K562 (cell line): ENCODE data around the gene BEST1. TPM values are rescaled to one million over a fixed set of nuclear protein-coding genes. Genes with fewer than 3 reads are reported as not detected.

Experiments
- BRD9 ChIP-seq: fragments of 450-650 bp; IDR thresholded peaks from 2 replicates; pipeline ENCODE4 v1.6.1; 2018; ENCODE audit warnings: low read depth; ENCODE audit not compliant: partially characterized antibody
- CSDE1 ChIP-seq, 2 experiments: fragments of 450-650 bp; IDR thresholded peaks; 2 replicates each; pipeline ENCODE4 v1.6.1; 2016; ENCODE audit warnings: mild to moderate bottlenecking in 1 of 2
- EHMT2 ChIP-seq: fragments of 450-650 bp; IDR thresholded peaks from 2 replicates; pipeline ENCODE4 v1.6.1; 2018; ENCODE audit warnings: antibody characterized with exemption
- HDAC2 ChIP-seq: fragments of 450-650 bp; IDR thresholded peaks from 2 replicates; pipeline ENCODE4 v1.6.1; 2016; ENCODE audit warnings: mild to moderate bottlenecking
- KHSRP ChIP-seq: fragments of 450-650 bp; IDR thresholded peaks from 2 replicates; pipeline ENCODE4 v1.6.1; 2017
- MAFG ChIP-seq: fragments of 450-650 bp; conservative IDR thresholded peaks from 2 replicates; pipeline ENCODE4 v1.6.1; 2016; ENCODE audit warnings: missing genetic modification characterization, missing compliant biosample characterization
- MECOM ChIP-seq: fragments of 250-450 bp; sonication (Bioruptor Pico); IDR thresholded peaks from 2 replicates; pipeline ENCODE4 v1.8.0; 2022; ENCODE audit warnings: inconsistent platforms
- MED1 ChIP-seq: sonication (generic); formaldehyde crosslinking; IDR thresholded peaks from 2 replicates; pipeline ENCODE4 v1.8.1; 2023; ENCODE audit warnings: missing genetic modification reagents, borderline replicate concordance
- MIER1 ChIP-seq: fragments of 450-650 bp; IDR thresholded peaks from 2 replicates; pipeline ENCODE4 v1.6.1; 2016; ENCODE audit warnings: antibody characterized with exemption, mild to moderate bottlenecking, low read depth
- MTA2 ChIP-seq: fragments of 450-650 bp; IDR thresholded peaks from 2 replicates; pipeline ENCODE4 v1.6.1; 2016; ENCODE audit warnings: low read depth
- MXI1 ChIP-seq: IDR thresholded peaks from 2 replicates; pipeline ENCODE4 v1.6.1; 2011; ENCODE audit warnings: low read depth, mild to moderate bottlenecking, improper control_type of control experiment, low read length
- POLR3A ChIP-seq: IDR thresholded peaks from 2 replicates; pipeline ENCODE4 v1.6.1; 2011; ENCODE audit warnings: borderline replicate concordance, mild to moderate bottlenecking, moderate library complexity; ENCODE audit not compliant: insufficient read length, insufficient read depth; ENCODE audit errors: extremely low read depth
- RREB1 ChIP-seq: fragments of 250-450 bp; sonication (Bioruptor Pico); IDR thresholded peaks from 2 replicates; pipeline ENCODE4 v1.4.0; 2020
- SRSF9 ChIP-seq: fragments of 200-400 bp; formaldehyde crosslinking; IDR thresholded peaks from 2 replicates; pipeline ENCODE4 v1.6.1; 2017; ENCODE audit warnings: low read depth, low read length, borderline replicate concordance
- ZNF133 ChIP-seq: fragments of 250-450 bp; sonication (Bioruptor Pico); IDR thresholded peaks from 2 replicates; pipeline ENCODE4 v1.4.0; 2020; ENCODE audit warnings: mild to moderate bottlenecking
- ZNF408 ChIP-seq: fragments of 250-450 bp; sonication (Bioruptor Pico); IDR thresholded peaks from 2 replicates; pipeline ENCODE4 v1.4.0; 2020; ENCODE audit warnings: low read depth, mild to moderate bottlenecking, moderate library complexity
- polyA plus RNA-seq, 8 experiments: library from polyadenylated mRNA; depleted of rRNA in 4 of 8; stranded (reverse) in 5 of 8; unstranded in 3 of 8; fragments of >200 nt; fragmentation: Nextera tagmentation in 2 of 8; fragmentation: Illumina TruSeq in 1 of 8; extraction: Ambion mirVana in 2 of 8; extraction: Trizol in 1 of 8; gene quantifications; 2 replicates each; pipeline versions ENCODE4 v1.2.1 to v1.2.3, GENCODE V29; 2011 to 2014; ENCODE audit warnings: inconsistent platforms in 1 of 8, missing spikeins in 1 of 8
- total RNA-seq, 7 experiments: library from RNA; depleted of rRNA in 6 of 7; stranded (reverse); fragments of >200 nt in 6 of 7; fragmentation: Illumina TruSeq in 2 of 7; extraction: Trizol in 2 of 7; gene quantifications; 2 replicates each; pipeline versions ENCODE4 v1.2.1 to v1.2.3, GENCODE V29; 2011 to 2021; ENCODE audit warnings: low replicate concordance in 1 of 7
- TF ChIP-seq, protein P1 (sequence below): IDR thresholded peaks from 2 replicates; pipeline ENCODE4 v1.6.1; 2011; ENCODE audit not compliant: insufficient read length; ENCODE audit errors: extremely low read depth
- TF ChIP-seq, protein P2 (sequence below), 2 experiments: fragments of 150-350 bp in 1 of 2; IDR thresholded peaks; 2 replicates each; pipeline ENCODE4 v1.6.1; 2012 to 2016; ENCODE audit warnings: low read depth in 2 of 2, low read length in 2 of 2, mild to moderate bottlenecking in 1 of 2, moderate library complexity in 1 of 2

Gene BEST1
- total and polyA plus RNA-seq, 9 of the 15 experiments (the other 6 are each of a cell fraction or from before 2014, with no cell fraction given): 0.07 to 1.3 (median 0.40) TPM

GRCh38 chr11:61971248-61972111 lies 21.3 kb downstream of the BEST1 start (continued):
- 0 out of 2 replicates have a peak, but pooled peaks have one; percentile 20 for TF ChIP-seq RREB1
- no peak for TF ChIP-seq MXI1
- no peak for TF ChIP-seq MECOM (CRISPR knock-in tag)
- no peak for TF ChIP-seq SRSF9
- TF ChIP-seq ZNF133 (CRISPR knock-in tag): no peak
- no peak for TF ChIP-seq ZNF408 (CRISPR knock-in tag)
- TF ChIP-seq, protein P1, sequence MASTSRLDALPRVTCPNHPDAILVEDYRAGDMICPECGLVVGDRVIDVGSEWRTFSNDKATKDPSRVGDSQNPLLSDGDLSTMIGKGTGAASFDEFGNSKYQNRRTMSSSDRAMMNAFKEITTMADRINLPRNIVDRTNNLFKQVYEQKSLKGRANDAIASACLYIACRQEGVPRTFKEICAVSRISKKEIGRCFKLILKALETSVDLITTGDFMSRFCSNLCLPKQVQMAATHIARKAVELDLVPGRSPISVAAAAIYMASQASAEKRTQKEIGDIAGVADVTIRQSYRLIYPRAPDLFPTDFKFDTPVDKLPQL: no peak
- no peak for TF ChIP-seq POLR3A
- TF ChIP-seq BRD9: peak; percentile 95
- 0 out of 2 replicates have a peak, but pooled peaks have one; percentile 43 for TF ChIP-seq MIER1
- TF ChIP-seq MED1 (CRISPR knock-in tag): no peak
- peak; percentile 100 for TF ChIP-seq MAFG (tag)
- no peak for TF ChIP-seq KHSRP
- TF ChIP-seq EHMT2: peak; percentile 81
- TF ChIP-seq HDAC2: peak; percentile 88; the same call in 1 of the 2 replicates
- TF ChIP-seq, protein P2, sequence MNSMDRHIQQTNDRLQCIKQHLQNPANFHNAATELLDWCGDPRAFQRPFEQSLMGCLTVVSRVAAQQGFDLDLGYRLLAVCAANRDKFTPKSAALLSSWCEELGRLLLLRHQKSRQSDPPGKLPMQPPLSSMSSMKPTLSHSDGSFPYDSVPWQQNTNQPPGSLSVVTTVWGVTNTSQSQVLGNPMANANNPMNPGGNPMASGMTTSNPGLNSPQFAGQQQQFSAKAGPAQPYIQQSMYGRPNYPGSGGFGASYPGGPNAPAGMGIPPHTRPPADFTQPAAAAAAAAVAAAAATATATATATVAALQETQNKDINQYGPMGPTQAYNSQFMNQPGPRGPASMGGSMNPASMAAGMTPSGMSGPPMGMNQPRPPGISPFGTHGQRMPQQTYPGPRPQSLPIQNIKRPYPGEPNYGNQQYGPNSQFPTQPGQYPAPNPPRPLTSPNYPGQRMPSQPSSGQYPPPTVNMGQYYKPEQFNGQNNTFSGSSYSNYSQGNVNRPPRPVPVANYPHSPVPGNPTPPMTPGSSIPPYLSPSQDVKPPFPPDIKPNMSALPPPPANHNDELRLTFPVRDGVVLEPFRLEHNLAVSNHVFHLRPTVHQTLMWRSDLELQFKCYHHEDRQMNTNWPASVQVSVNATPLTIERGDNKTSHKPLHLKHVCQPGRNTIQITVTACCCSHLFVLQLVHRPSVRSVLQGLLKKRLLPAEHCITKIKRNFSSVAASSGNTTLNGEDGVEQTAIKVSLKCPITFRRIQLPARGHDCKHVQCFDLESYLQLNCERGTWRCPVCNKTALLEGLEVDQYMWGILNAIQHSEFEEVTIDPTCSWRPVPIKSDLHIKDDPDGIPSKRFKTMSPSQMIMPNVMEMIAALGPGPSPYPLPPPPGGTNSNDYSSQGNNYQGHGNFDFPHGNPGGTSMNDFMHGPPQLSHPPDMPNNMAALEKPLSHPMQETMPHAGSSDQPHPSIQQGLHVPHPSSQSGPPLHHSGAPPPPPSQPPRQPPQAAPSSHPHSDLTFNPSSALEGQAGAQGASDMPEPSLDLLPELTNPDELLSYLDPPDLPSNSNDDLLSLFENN (IDR thresholded peaks at IDR 0.05; ENCODE audit: low read depth in 2 of 2, low read length in 2 of 2): peak in 1 of 2 experiments; percentile 18; a peak in 1 of 4 replicates
- 0 out of 2 replicates have a peak, but pooled peaks have one; percentile 5 for TF ChIP-seq MTA2
- TF ChIP-seq CSDE1 (IDR thresholded peaks at IDR 0.05): no peak
